GM18511 (cell line): ENCODE results near the gene RHEB.

Source experiments
- ATAC-seq: cut with Tn5 transposase; IDR thresholded peaks from one replicate; pipeline ENCODE4 v1.9.1; 2021; ENCODE audit warnings: mild to moderate bottlenecking, moderate library complexity; ENCODE audit not compliant: unreplicated experiment

The RHEB gene

GRCh38 chr7:151422212-151422611, 97.5 kb downstream of the RHEB start:
- no peak for ATAC-seq

- no peak for ATAC-seq
Observed at GRCh38 chr7:151420144-151420543, 99.6 kb downstream of the RHEB start.

- no peak for ATAC-seq
Observed at GRCh38 chr7:151416941-151417315, 102.8 kb downstream of the RHEB start.

DNA sequence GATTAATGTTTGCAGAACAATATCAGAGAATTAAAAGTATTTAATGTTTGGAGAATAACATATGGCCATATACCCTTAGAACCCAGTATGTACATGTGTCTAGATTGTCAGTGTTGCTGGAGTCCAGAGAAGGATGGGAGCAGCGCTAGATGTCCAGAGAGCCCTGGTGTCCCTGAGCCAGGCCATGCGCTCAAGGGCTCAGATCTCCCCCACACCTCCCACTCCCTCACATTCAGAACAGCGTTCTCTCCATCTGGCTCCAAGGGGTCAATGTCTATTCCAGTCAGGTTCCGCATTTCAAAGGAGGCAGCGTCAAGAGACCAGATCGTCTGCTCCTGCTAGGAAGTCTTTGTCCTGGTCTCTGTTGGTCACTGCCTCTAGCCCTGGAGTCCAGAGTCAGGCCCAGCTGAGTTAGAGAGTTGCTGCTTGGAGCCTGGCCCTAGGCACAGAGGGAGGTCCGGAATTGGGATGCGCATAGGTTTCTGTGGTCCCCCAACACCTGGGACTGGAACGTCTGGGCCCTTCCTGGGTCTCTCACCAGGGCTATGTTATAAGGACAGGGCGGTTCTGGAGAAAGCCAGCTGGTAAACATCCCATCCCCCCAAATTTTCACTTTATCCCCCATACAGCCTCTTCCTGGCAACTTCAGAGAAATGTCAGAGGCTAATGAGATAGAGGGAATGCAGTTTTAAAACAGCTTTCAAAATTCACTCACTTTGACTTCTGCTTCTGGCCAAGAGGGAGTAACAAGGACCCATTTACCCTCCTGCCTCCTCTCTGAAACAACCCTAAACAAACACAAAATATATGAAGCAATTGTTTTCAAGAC, 103.4 kb downstream of the RHEB start:
- ATAC-seq, result no peak
